Measurements from ENCODE around the gene MATN3.

The MATN3 gene

DNA sequence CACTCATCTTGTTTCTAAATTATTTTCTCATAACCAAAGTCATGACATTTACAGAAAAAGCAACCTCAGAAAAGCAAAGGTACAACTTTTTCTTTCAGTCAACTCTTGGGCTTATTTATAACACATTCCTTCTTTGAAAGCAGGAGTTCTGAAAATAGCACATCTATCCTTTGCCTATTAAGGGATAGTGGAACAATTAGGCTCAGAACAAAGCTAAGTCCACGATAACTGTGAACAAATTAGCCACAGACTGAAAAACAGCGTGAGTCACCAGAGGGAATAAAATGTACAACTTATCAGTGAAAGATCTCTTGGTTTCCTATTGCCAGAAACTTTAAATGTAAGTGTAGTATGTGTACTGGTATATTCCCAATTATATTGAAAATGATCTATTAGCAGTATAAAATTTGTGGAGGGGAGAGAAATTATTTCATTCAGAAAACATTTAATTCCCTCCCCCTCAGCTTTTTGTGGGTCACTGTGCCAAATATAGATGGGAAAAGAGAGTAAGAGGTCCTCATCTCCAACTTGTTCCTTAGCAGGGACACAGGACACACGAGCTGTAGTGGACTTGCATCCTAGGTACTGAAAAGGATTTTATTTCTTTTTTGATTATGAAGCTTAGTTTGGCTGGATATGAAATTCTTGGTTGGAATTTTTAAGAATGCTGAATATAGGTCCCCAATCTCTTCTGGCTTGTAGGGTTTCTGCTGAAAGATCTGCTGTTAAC is 15.4 kb upstream of the MATN3 start:
- H3K23ac ChIP-seq (ENCODE audit: low read length), result no peak overlapping the region
- no peak overlapping the region for H2BK120ac ChIP-seq (ENCODE audit: insufficient read depth, low read length, poor library complexity)
- H3K4me2 ChIP-seq (ENCODE audit: low read length), result no peak overlapping the region
- no peak overlapping the region for H2AK5ac ChIP-seq (ENCODE audit: low read length)
- H3K36me3 ChIP-seq (ENCODE audit: control insufficient read depth in 1 of 2, insufficient read depth in 2 of 2, low read length in 2 of 2), result peaks cover 4 to 11% of the 10 kb centered on the region in 2 experiments
- no peak overlapping the region for H3K27ac ChIP-seq (ENCODE audit: low read depth, low read length)
- DNase-seq, result no peak
- H4K8ac ChIP-seq (ENCODE audit: low read depth, low read length), result no peak overlapping the region
- H3K4me1 ChIP-seq (ENCODE audit: control insufficient read depth in 1 of 2, insufficient read depth in 2 of 2, low read length in 2 of 2), result no peaks in the 10 kb centered on the region
- H3K27me3 ChIP-seq (ENCODE audit: insufficient read depth, low read length), result no peaks in the 10 kb centered on the region
- no peak overlapping the region for H3K4me3 ChIP-seq (ENCODE audit: low read depth, low read length)
- H2AFZ ChIP-seq (ENCODE audit: insufficient read depth, low read length, poor library complexity), result no peak overlapping the region
- no peak overlapping the region for H3K9ac ChIP-seq (ENCODE audit: low read length)
- no peak overlapping the region for H4K12ac ChIP-seq (ENCODE audit: low read depth, low read length)
- no CpG with 5 or more reads among the region's 3 CpGs for WGBS (ENCODE audit: extremely low coverage, insufficient coverage, insufficient read length)
- no peaks in the 10 kb centered on the region for H3K79me2 ChIP-seq (ENCODE audit: control insufficient read depth, insufficient read depth, low read length, poor library complexity)
- no peak overlapping the region for H3K4ac ChIP-seq (ENCODE audit: low read depth, low read length)
- no peak overlapping the region for H3K14ac ChIP-seq (ENCODE audit: low read length)
- no peaks in the 10 kb centered on the region for H3K79me1 ChIP-seq (ENCODE audit: low read length)
- no peak overlapping the region for H2BK12ac ChIP-seq (ENCODE audit: low read length)
- H3K9me3 ChIP-seq (ENCODE audit: insufficient read depth, low read depth, low read length), result peaks cover 2% of the 10 kb centered on the region
- H2BK5ac ChIP-seq (ENCODE audit: low read depth, low read length, poor library complexity), result no peak overlapping the region
- H4K91ac ChIP-seq (ENCODE audit: low read depth, low read length), result no peak overlapping the region
- no peak overlapping the region for H3K18ac ChIP-seq (ENCODE audit: low read length)

DNA sequence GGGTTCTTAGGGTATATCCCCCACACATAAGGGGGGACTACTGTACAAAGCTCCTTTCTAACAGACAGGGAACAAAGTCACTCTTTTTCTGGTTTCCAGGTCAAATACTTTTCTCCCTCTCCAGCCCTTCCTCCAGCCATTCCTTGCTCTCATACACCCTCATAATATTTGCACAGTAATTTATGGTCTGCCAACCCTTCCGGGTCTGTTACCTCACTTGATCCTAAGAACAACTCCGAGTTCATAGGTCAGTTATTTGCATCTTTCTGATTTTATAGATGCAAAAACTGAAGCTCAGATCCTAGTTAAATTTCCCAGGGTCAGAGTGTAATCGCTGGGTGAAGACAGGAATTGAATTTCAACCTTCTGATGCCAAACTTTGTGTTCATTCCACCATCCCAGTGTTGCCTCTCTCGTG is 14.8 kb upstream of the MATN3 start:
- WGBS (ENCODE audit: extremely low coverage, insufficient coverage, insufficient read length), result no CpG with 5 or more reads among the region's 4 CpGs
- no peak for DNase-seq

DNA sequence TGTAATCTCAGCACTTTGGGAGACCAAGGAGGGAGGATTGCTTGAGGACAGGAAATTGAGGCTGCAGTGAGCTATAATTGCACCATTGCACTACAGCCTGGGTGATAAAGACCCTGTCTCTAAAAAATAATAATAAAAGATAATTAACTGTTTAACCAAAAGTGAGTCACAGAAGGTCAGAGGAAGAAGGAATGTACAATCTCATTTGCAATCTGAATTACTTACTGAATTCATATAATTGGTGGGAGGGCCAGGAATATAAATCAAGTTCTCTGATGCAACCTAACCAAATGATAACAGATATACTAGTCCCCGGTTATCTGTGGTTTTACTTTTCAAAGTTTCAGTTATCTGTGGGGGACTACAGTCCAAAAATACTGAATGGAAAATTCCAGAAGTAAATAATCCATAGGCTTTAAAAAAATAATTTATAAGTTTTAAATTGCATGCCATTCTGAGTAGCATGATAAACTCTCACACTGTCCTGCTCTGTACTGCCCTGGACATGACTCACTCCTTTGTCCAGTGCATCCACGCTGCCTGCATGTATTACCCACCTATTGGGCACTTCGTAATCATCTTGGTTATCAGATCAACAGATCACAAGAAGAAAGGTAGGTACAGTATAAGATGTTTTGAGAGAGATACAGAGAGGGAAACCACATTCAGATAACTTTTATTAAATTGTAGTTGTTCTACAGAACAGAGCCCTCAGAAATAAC is 12.8 kb upstream of the MATN3 start:
- H3K79me1 ChIP-seq (ENCODE audit: low read length), result no peaks in the 10 kb centered on the region
- H3K4me1 ChIP-seq (ENCODE audit: control insufficient read depth in 1 of 2, insufficient read depth in 2 of 2, low read length in 2 of 2), result no peaks in the 10 kb centered on the region
- peak in 1 of 2 donors; percentile 27 for DNase-seq
- no peak overlapping the region for H4K8ac ChIP-seq (ENCODE audit: low read depth, low read length)
- WGBS (ENCODE audit: extremely low coverage, insufficient coverage, insufficient read length), result no CpG with 5 or more reads among the region's 3 CpGs
- H3K4me2 ChIP-seq (ENCODE audit: low read length), result no peak overlapping the region
- H2AFZ ChIP-seq (ENCODE audit: insufficient read depth, low read length, poor library complexity), result no peak overlapping the region
- no peaks in the 10 kb centered on the region for H3K27me3 ChIP-seq (ENCODE audit: insufficient read depth, low read length)
- H4K12ac ChIP-seq (ENCODE audit: low read depth, low read length), result no peak overlapping the region
- H3K14ac ChIP-seq (ENCODE audit: low read length), result no peak overlapping the region
- no peak overlapping the region for H3K18ac ChIP-seq (ENCODE audit: low read length)
- H3K4me3 ChIP-seq (ENCODE audit: low read depth, low read length), result no peak overlapping the region
- no peak overlapping the region for H3K9ac ChIP-seq (ENCODE audit: low read length)
- no peak overlapping the region for H4K91ac ChIP-seq (ENCODE audit: low read depth, low read length)
- peaks cover 2 to 10% of the 10 kb centered on the region in 2 experiments for H3K36me3 ChIP-seq (ENCODE audit: control insufficient read depth in 1 of 2, insufficient read depth in 2 of 2, low read length in 2 of 2)
- H2AK5ac ChIP-seq (ENCODE audit: low read length), result no peak overlapping the region
- H2BK12ac ChIP-seq (ENCODE audit: low read length), result no peak overlapping the region
- no peak overlapping the region for H3K4ac ChIP-seq (ENCODE audit: low read depth, low read length)
- no peak overlapping the region for H3K27ac ChIP-seq (ENCODE audit: low read depth, low read length)
- H3K9me3 ChIP-seq (ENCODE audit: insufficient read depth, low read depth, low read length), result peaks cover 10% of the 10 kb centered on the region
- no peak overlapping the region for H2BK5ac ChIP-seq (ENCODE audit: low read depth, low read length, poor library complexity)
- no peak overlapping the region for H3K23ac ChIP-seq (ENCODE audit: low read length)
- H3K79me2 ChIP-seq (ENCODE audit: control insufficient read depth, insufficient read depth, low read length, poor library complexity), result no peaks in the 10 kb centered on the region
- no peak overlapping the region for H2BK120ac ChIP-seq (ENCODE audit: insufficient read depth, low read length, poor library complexity)

More for the DNA sequence above, 14.8 kb upstream of the MATN3 start:
- no peak overlapping the region for H4K91ac ChIP-seq (ENCODE audit: low read depth, low read length)
- H2BK12ac ChIP-seq (ENCODE audit: low read length), result no peak overlapping the region
- H3K79me2 ChIP-seq (ENCODE audit: control insufficient read depth, insufficient read depth, low read length, poor library complexity), result no peaks in the 10 kb centered on the region
- H3K4me1 ChIP-seq (ENCODE audit: control insufficient read depth in 1 of 2, insufficient read depth in 2 of 2, low read length in 2 of 2), result no peaks in the 10 kb centered on the region
- H3K4ac ChIP-seq (ENCODE audit: low read depth, low read length), result no peak overlapping the region
- no peaks in the 10 kb centered on the region for H3K27me3 ChIP-seq (ENCODE audit: insufficient read depth, low read length)
- no peak overlapping the region for H4K8ac ChIP-seq (ENCODE audit: low read depth, low read length)
- no peaks in the 10 kb centered on the region for H3K79me1 ChIP-seq (ENCODE audit: low read length)
- peaks cover 6 to 15% of the 10 kb centered on the region in 2 experiments for H3K36me3 ChIP-seq (ENCODE audit: control insufficient read depth in 1 of 2, insufficient read depth in 2 of 2, low read length in 2 of 2)
- H3K4me2 ChIP-seq (ENCODE audit: low read length), result no peak overlapping the region
- H2BK5ac ChIP-seq (ENCODE audit: low read depth, low read length, poor library complexity), result no peak overlapping the region
- no peak overlapping the region for H3K9ac ChIP-seq (ENCODE audit: low read length)
- H2AK5ac ChIP-seq (ENCODE audit: low read length), result no peak overlapping the region
- no peak overlapping the region for H2BK120ac ChIP-seq (ENCODE audit: insufficient read depth, low read length, poor library complexity)
- H3K14ac ChIP-seq (ENCODE audit: low read length), result no peak overlapping the region
- H4K12ac ChIP-seq (ENCODE audit: low read depth, low read length), result no peak overlapping the region
- H3K4me3 ChIP-seq (ENCODE audit: low read depth, low read length), result no peak overlapping the region
- no peak overlapping the region for H2AFZ ChIP-seq (ENCODE audit: insufficient read depth, low read length, poor library complexity)
- H3K9me3 ChIP-seq (ENCODE audit: insufficient read depth, low read depth, low read length), result peaks cover 5% of the 10 kb centered on the region
- H3K27ac ChIP-seq (ENCODE audit: low read depth, low read length), result no peak overlapping the region
- H3K18ac ChIP-seq (ENCODE audit: low read length), result no peak overlapping the region
- H3K23ac ChIP-seq (ENCODE audit: low read length), result no peak overlapping the region

DNA sequence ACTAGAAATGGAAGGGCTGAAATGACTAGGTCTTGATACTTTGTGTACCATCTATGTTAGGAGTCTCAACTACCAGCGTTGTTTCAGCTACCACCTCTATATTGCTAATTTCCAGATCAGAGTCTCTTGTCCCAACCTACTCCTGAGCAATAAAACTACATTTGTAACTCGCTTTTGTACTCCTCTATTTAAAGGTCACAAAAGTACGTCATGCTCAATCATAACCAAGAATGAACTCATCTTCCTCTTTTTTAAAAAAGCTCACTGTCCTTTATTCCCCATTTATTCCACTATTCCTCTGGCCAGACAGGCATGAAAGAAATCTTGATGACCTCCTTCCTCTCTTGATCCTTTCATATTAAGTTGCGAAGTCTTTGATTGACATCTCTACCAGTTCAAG is 11.2 kb upstream of the MATN3 start:
- H3K27ac ChIP-seq (ENCODE audit: low read depth, low read length), result no peak overlapping the region
- no peaks in the 10 kb centered on the region for H3K27me3 ChIP-seq (ENCODE audit: insufficient read depth, low read length)
- H2AFZ ChIP-seq (ENCODE audit: insufficient read depth, low read length, poor library complexity), result no peak overlapping the region
- H2BK120ac ChIP-seq (ENCODE audit: insufficient read depth, low read length, poor library complexity), result no peak overlapping the region
- H3K4me1 ChIP-seq (ENCODE audit: control insufficient read depth in 1 of 2, insufficient read depth in 2 of 2, low read length in 2 of 2), result no peaks in the 10 kb centered on the region
- no peak overlapping the region for H3K9ac ChIP-seq (ENCODE audit: low read length)
- no peak overlapping the region for H2AK5ac ChIP-seq (ENCODE audit: low read length)
- no peak overlapping the region for H2BK12ac ChIP-seq (ENCODE audit: low read length)
- peaks cover 2 to 6% of the 10 kb centered on the region in 2 experiments for H3K36me3 ChIP-seq (ENCODE audit: control insufficient read depth in 1 of 2, insufficient read depth in 2 of 2, low read length in 2 of 2)
- H3K4ac ChIP-seq (ENCODE audit: low read depth, low read length), result no peak overlapping the region
- no peak overlapping the region for H3K18ac ChIP-seq (ENCODE audit: low read length)
- H3K14ac ChIP-seq (ENCODE audit: low read length), result no peak overlapping the region
- no peak overlapping the region for H4K8ac ChIP-seq (ENCODE audit: low read depth, low read length)
- H3K23ac ChIP-seq (ENCODE audit: low read length), result no peak overlapping the region
- no peaks in the 10 kb centered on the region for H3K79me1 ChIP-seq (ENCODE audit: low read length)
- peaks cover 11% of the 10 kb centered on the region for H3K9me3 ChIP-seq (ENCODE audit: insufficient read depth, low read depth, low read length)
- H3K4me3 ChIP-seq (ENCODE audit: low read depth, low read length), result no peak overlapping the region
- no peak overlapping the region for H4K91ac ChIP-seq (ENCODE audit: low read depth, low read length)
- H4K12ac ChIP-seq (ENCODE audit: low read depth, low read length), result no peak overlapping the region
- no peak for DNase-seq
- H3K4me2 ChIP-seq (ENCODE audit: low read length), result no peak overlapping the region
- no peaks in the 10 kb centered on the region for H3K79me2 ChIP-seq (ENCODE audit: control insufficient read depth, insufficient read depth, low read length, poor library complexity)
- no CpG with 5 or more reads among the region's 4 CpGs for WGBS (ENCODE audit: extremely low coverage, insufficient coverage, insufficient read length)
- no peak overlapping the region for H2BK5ac ChIP-seq (ENCODE audit: low read depth, low read length, poor library complexity)
